Body of pancreas (tissue), 4 donors: ENCODE data around the gene TMEM129.

Source experiments
- POLR2A ChIP-seq, 3 donors: fragments of 450-650 bp; IDR thresholded peaks; one replicate each; pipeline ENCODE4 v1.6.1; 2016; ENCODE audit warnings: antibody characterized with exemption in 3 of 3, mild to moderate bottlenecking in 2 of 3
- TF ChIP-seq, protein P1 (sequence below), 7 experiments: fragments of 450-650 bp in 4 of 7; fragments of 200-600 bp in 3 of 7; sonication (generic) in 3 of 7; IDR thresholded peaks; one replicate each; pipeline ENCODE4 v1.5.1; 2016 to 2019; ENCODE audit warnings: antibody characterized with exemption in 7 of 7

DNA sequence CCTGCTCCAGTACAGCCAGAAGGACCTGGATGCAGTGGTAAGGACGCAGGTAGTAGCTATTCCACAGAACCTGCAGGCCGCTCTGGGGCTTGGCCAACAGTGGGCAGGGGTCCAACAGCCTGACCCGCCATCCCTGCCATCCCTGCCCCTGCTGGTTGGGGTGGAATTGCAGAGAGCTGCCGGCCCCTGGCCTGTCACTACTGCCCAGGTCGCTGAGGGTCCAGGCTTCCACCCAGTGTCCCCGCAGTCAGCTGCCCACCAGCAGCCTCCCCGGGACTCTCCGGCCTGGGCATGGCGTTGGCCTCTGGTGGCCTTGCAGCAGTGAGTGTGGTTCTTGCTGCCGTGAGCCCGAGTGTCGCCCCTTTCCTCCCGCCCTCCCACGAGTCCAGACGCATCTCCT is 16.5 kb upstream of the TMEM129 start:
- TF ChIP-seq, protein P1, sequence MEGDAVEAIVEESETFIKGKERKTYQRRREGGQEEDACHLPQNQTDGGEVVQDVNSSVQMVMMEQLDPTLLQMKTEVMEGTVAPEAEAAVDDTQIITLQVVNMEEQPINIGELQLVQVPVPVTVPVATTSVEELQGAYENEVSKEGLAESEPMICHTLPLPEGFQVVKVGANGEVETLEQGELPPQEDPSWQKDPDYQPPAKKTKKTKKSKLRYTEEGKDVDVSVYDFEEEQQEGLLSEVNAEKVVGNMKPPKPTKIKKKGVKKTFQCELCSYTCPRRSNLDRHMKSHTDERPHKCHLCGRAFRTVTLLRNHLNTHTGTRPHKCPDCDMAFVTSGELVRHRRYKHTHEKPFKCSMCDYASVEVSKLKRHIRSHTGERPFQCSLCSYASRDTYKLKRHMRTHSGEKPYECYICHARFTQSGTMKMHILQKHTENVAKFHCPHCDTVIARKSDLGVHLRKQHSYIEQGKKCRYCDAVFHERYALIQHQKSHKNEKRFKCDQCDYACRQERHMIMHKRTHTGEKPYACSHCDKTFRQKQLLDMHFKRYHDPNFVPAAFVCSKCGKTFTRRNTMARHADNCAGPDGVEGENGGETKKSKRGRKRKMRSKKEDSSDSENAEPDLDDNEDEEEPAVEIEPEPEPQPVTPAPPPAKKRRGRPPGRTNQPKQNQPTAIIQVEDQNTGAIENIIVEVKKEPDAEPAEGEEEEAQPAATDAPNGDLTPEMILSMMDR (IDR thresholded peaks at IDR 0.05), result no peak
- no peak for TF ChIP-seq POLR2A (IDR thresholded peaks at IDR 0.05)
